ENCODE measurements around the gene INCENP. TPM values are rescaled to one million over a fixed set of nuclear protein-coding genes. Genes with fewer than 3 reads are reported as not detected.
"Not testable (repeated sequence)": the region's sequence is repeated elsewhere in the genome, so short reads cannot be mapped to it uniquely, and the experiment has no call there.

The INCENP gene
- 10 to 100 TPM; 32.3 to 60.0 (median 54.1) TPM for total RNA-seq (2021; fragmentation: NEBNext Ultra II Directional; extraction: Animal tissue kit (Norgen Biotek cat#: 25700))
- long read RNA-seq, partial matches to known transcripts: 1 of 12 reads
- long read RNA-seq, other reads (novel, unspliced or antisense): 11 of 12 reads

DNA sequence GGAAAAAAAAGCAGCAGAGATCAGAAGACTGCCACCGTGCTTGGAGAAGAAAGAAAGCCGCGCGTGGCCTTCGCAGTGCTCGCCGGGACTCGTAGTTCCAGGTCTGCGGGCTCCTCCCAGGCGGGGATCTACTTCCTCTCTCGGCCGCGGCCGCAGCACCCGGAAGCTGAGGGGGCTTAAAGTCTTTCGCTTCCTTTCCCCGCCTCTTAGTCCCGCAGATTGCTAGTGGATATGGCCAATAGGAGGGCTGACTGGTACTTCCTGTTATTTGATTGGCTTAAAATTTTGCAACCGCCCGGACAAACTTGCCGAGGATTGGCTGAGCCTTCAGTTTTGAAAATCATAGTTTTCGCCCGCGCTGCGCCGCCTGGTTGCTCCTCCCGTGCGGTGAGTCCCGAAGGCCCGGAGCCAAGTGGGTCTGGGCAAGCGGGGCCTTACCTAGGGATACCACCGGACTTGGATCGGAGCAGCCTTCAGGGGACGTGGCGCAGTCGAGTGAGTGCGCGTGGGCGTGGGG, at the start of gene INCENP:
Gene INCENP, plus strand, starts transcription at position 343 of the 517 bp plus-strand sequence. CDS start 4,151 bp downstream, outside the sequence.
- Mint-ChIP-seq H3K36me3 (ENCODE audit: low read depth) (peaks cover 3% of the 10 kb centered on the region; the same call in 1 of the 2 replicates), H3K9me3 (no peaks in the 10 kb centered on the region), H3K27ac (peak within 1 kb of the TSS; percentile 92), H3K27me3 (ENCODE audit: insufficient read depth) (peaks cover 2% of the 10 kb centered on the region), H3K4me3 (peak within 1 kb of the TSS; percentile 89), H3K4me1 (ENCODE audit: low read depth) (peaks cover 33% of the 10 kb centered on the region)
- TF ChIP-seq, protein P1, sequence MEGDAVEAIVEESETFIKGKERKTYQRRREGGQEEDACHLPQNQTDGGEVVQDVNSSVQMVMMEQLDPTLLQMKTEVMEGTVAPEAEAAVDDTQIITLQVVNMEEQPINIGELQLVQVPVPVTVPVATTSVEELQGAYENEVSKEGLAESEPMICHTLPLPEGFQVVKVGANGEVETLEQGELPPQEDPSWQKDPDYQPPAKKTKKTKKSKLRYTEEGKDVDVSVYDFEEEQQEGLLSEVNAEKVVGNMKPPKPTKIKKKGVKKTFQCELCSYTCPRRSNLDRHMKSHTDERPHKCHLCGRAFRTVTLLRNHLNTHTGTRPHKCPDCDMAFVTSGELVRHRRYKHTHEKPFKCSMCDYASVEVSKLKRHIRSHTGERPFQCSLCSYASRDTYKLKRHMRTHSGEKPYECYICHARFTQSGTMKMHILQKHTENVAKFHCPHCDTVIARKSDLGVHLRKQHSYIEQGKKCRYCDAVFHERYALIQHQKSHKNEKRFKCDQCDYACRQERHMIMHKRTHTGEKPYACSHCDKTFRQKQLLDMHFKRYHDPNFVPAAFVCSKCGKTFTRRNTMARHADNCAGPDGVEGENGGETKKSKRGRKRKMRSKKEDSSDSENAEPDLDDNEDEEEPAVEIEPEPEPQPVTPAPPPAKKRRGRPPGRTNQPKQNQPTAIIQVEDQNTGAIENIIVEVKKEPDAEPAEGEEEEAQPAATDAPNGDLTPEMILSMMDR (IDR thresholded peaks at IDR 0.05): no peak
- peak; percentile 99 for DNase-seq

DNA sequence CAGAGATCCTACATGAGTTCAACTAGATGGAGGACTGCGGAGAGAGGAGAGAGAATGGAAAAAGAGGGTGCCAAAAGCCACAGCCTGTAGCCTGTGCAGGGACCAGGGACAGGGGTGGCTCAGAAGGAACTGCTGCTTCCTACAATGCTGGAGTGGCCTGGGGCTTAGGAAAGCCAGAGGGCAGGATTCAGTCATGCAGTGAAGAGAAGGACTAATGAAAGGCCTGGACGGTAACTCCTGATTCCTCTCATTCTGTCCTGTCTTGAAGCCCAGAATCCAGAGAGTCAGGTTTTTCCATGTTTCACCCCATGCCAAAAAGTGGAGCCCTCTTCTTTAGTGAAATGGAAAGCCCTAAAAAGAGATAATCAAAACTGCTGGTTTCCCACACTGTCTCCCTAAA, 48.4 kb upstream of the INCENP start:
- Mint-ChIP-seq H3K27ac (no peak overlapping the region), H3K4me1 (ENCODE audit: low read depth) (no peaks in the 10 kb centered on the region), H3K4me3 (no peak overlapping the region)

DNA sequence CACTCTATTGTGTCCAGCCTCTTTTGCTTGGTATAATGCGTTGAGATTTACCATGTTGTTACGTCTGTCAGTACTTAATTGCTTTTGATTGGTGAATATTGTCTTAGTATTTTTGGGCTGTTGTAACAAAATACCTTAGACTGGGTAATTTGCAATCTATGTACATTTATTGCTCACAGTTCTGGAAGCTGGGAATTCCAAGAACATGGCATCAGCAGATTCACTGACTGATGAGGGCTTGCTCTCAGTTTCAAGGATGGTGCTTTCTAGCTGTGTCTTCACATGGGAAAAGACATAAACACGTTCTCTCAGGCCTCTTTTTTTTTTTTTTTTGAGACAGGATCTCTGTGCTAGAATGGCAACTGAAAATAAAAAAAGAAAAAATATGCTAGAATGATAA, 46.7 kb upstream of the INCENP start:
- TF ChIP-seq, protein P1 (IDR thresholded peaks at IDR 0.05): no peak
- Mint-ChIP-seq H3K36me3 (ENCODE audit: low read depth) (no peaks in the 10 kb centered on the region), H3K4me1 (ENCODE audit: low read depth) (peaks cover 8% of the 10 kb centered on the region), H3K27me3 (ENCODE audit: insufficient read depth) (no peaks in the 10 kb centered on the region; the same call in none of the 2 replicates), H3K27ac (no peak overlapping the region), H3K4me3 (no peak overlapping the region), H3K9me3 (no peaks in the 10 kb centered on the region)
- peak; percentile 28 for DNase-seq

More for the DNA sequence above, 48.4 kb upstream of the INCENP start:
- TF ChIP-seq, protein P1 (IDR thresholded peaks at IDR 0.05): no peak
- no peaks in the 10 kb centered on the region for H3K36me3 Mint-ChIP-seq (ENCODE audit: low read depth)
- no peaks in the 10 kb centered on the region for H3K9me3 Mint-ChIP-seq
- DNase-seq: no peak
- no peaks in the 10 kb centered on the region; the same call in none of the 2 replicates for H3K27me3 Mint-ChIP-seq (ENCODE audit: insufficient read depth)

DNA sequence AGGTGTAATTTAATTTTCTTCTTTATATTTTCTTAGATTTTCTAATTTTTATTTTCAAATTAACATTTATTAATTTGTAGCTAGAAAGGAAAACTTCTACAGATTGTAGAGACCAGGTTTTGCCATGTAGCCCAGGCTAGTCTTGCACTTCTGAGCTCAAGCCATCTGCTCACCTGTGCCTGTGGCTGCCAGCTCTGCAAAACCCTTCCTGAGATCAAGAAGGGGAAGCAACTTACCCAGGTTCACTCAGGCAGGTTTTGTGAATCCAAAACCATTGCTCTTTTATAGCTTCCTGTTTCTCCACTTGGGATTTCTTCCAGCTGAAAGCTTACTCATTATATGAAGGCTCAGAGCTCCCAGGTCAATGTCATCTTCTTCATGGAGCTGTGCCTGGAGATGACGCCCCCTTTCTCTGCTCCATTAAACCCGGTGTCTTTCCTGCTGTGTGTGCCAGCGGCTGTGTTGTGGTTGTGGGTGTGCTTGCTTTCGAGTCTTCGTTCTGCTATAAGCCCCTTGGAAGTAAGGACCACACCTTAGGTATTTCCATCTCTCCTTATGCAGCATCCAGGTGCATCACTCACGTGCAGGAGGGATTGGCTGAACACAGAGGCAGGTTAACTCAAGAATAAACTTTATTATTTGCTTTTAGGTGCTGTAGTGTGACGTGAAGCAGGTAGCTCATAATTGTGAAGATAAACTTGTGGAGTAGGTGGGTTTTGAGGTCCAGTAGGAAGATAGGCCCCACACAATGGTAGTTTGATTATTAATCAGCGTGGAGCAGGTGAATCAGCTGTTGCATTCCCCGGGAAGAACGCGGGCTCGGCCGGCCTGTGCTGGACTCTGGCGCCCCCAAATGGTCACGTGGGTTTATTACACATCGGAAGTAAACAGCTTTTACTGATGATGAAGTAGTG, 42.2 kb upstream of the INCENP start:
- Mint-ChIP-seq H3K4me1 (ENCODE audit: low read depth) (peaks cover 10% of the 10 kb centered on the region), H3K4me3 (no peak overlapping the region), H3K9me3 (no peaks in the 10 kb centered on the region), H3K27me3 (ENCODE audit: insufficient read depth) (no peaks in the 10 kb centered on the region; the same call in 1 of the 2 replicates), H3K36me3 (ENCODE audit: low read depth) (no peaks in the 10 kb centered on the region), H3K27ac (peak overlapping the region; percentile 53; the same call in 1 of the 2 replicates)
- TF ChIP-seq, protein P1 (IDR thresholded peaks at IDR 0.05): peak; percentile 96
- peak; percentile 58 for DNase-seq

DNA sequence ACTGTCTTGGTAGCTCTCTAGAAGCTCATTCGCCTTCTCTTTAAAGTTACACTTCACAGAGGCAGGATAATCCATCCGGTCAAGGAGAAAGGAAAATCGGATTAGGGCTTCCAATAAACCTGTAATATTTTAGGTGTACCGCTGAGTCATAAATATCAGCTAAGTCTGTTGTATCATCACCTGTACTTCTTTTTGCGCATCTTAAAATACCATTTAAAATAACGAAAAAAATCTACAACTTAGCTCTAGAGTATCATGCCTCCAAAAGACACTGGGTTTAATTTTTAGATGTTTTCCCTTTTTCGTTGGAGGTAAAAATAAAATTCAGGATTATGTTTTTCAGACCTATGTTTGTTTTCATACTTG, 41.5 kb upstream of the INCENP start:
- no peaks in the 10 kb centered on the region for H3K9me3 Mint-ChIP-seq
- H3K4me3 Mint-ChIP-seq: no peak overlapping the region
- TF ChIP-seq, protein P1 (IDR thresholded peaks at IDR 0.05): peak; percentile 56
- no peaks in the 10 kb centered on the region for H3K36me3 Mint-ChIP-seq (ENCODE audit: low read depth)
- H3K4me1 Mint-ChIP-seq (ENCODE audit: low read depth): peaks cover 10% of the 10 kb centered on the region
- no peaks in the 10 kb centered on the region; the same call in 1 of the 2 replicates for H3K27me3 Mint-ChIP-seq (ENCODE audit: insufficient read depth)
- DNase-seq: no peak
- H3K27ac Mint-ChIP-seq: no peak overlapping the region

DNA sequence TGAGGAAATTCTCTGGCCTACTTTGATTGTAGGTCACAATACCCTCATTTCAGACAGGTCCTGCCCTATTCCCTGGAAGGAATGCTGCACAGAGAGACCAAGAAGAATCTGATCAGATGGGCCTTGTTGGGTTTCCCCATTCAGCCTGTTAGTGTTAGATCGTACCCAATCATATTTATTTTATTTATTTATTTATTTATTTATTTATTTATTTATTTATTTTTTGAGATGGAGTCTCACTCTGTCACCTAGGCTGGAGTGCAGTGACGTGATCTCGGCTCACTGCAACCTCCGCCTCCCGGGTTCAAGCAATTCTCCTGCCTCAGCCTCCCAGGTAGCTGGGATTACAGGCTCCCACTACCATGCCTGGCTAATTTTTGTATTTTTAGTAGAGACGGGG, 39.0 kb upstream of the INCENP start:
- DNase-seq: not testable (repeated sequence)

More for the DNA sequence above, 39.0 kb upstream of the INCENP start:
- H3K36me3 Mint-ChIP-seq (ENCODE audit: low read depth); H3K4me3 Mint-ChIP-seq; H3K27ac Mint-ChIP-seq; H3K27me3 Mint-ChIP-seq (ENCODE audit: insufficient read depth); H3K4me1 Mint-ChIP-seq (ENCODE audit: low read depth): not testable (repeated sequence)
- H3K9me3 Mint-ChIP-seq: peaks cover 15% of the 10 kb centered on the region
